ENCODE results near the gene EMID1.
A peak's percentile ranks its signal among the peaks of the same experiment; 100 is the strongest.
"Not testable (repeated sequence)": the region's sequence is repeated elsewhere in the genome, so short reads cannot be mapped to it uniquely, and the experiment has no call there.

The EMID1 gene

GRCh38 chr22:29211066-29211465 lies 5.4 kb downstream of the EMID1 start:
- no peak for DNase-seq (ENCODE audit: low spot score)

GRCh38 chr22:29211466-29211865 lies 5.8 kb downstream of the EMID1 start:
- DNase-seq (ENCODE audit: low spot score) = no peak

GRCh38 chr22:29212743-29213142 lies 7.0 kb downstream of the EMID1 start:
- DNase-seq (ENCODE audit: low spot score) = no peak

- DNase-seq (ENCODE audit: low spot score) = no peak
These were observed 7.8 kb downstream of the EMID1 start for GRCh38 chr22:29213493-29213892.

GRCh38 chr22:29214232-29214631 lies 8.5 kb downstream of the EMID1 start:
- DNase-seq (ENCODE audit: low spot score) = no peak

GRCh38 chr22:29215012-29215860 lies 9.5 kb downstream of the EMID1 start:
- no peak for DNase-seq (ENCODE audit: low spot score)

GRCh38 chr22:29216011-29216872 lies 10.5 kb downstream of the EMID1 start:
- DNase-seq (ENCODE audit: low spot score) = no peak

- no peak for DNase-seq (ENCODE audit: low spot score)
These were observed 11.4 kb downstream of the EMID1 start for GRCh38 chr22:29216873-29217666.

GRCh38 chr22:29217827-29218757 lies 12.4 kb downstream of the EMID1 start:
- DNase-seq (ENCODE audit: low spot score) = no peak

GRCh38 chr22:29218758-29219408 lies 13.2 kb downstream of the EMID1 start:
- DNase-seq (ENCODE audit: low spot score) = no peak

GRCh38 chr22:29219409-29219782 lies 13.7 kb downstream of the EMID1 start:
- DNase-seq (ENCODE audit: low spot score) = not testable (repeated sequence)

- no peak for DNase-seq (ENCODE audit: low spot score)
These were observed 14.4 kb downstream of the EMID1 start for GRCh38 chr22:29219881-29220670.

- DNase-seq (ENCODE audit: low spot score) = no peak
These were observed 18.6 kb downstream of the EMID1 start for GRCh38 chr22:29224121-29224858.

- DNase-seq (ENCODE audit: low spot score) = no peak
These were observed 19.2 kb downstream of the EMID1 start for GRCh38 chr22:29224859-29225410.

- DNase-seq (ENCODE audit: low spot score) = peak; percentile 50
These were observed 19.9 kb downstream of the EMID1 start for GRCh38 chr22:29225422-29226090.

GRCh38 chr22:29226351-29226981 lies 20.8 kb downstream of the EMID1 start:
- no peak for DNase-seq (ENCODE audit: low spot score)

GRCh38 chr22:29230972-29231875 lies 25.5 kb downstream of the EMID1 start:
- no peak for DNase-seq (ENCODE audit: low spot score)
